OCI-LY3 (cell line): ENCODE data around the gene TSPAN9.

ENCODE experiments used
- CTCF ChIP-seq: fragments of 200-600, 300-600 bp; sonication (generic); IDR thresholded peaks from 2 replicates; pipeline ENCODE4 v1.5.1; 2014; ENCODE audit warnings: antibody characterized with exemption, low read length, low read depth
- EZH2phosphoT487 ChIP-seq: fragments of 200-600 bp; shearing (Covaris generic); IDR thresholded peaks from 2 replicates; pipeline ENCODE4 v1.6.1; 2018; ENCODE audit warnings: antibody characterized with exemption, mixed run types, low read depth

GRCh38 chr12:3106579-3106978, 29.4 kb downstream of the TSPAN9 start:
- TF ChIP-seq CTCF (no peak), EZH2phosphoT487 (no peak)
